ENCODE measurements around the gene CHGA. TPM values are rescaled to one million over a fixed set of nuclear protein-coding genes. Genes with fewer than 3 reads are reported as not detected.

CHGA gene
- total and polyA plus RNA-seq, 2 of the 13 experiments (the other 11 are each of a cell fraction or from before 2014, with no cell fraction given): not detected

- TF ChIP-seq PTBP1 (IDR thresholded peaks at IDR 0.05; ENCODE audit: low read depth, low read length, poor library complexity, severe bottlenecking) (no peak), ZFX (CRISPR knock-in tag; IDR thresholded peaks at IDR 0.05; ENCODE audit: low read depth) (peak; percentile 77), ZNF318 (CRISPR knock-in tag; IDR thresholded peaks at IDR 0.05) (no peak), ZNF335 (CRISPR knock-in tag; IDR thresholded peaks at IDR 0.05) (no peak), ZNF550 (CRISPR knock-in tag; IDR thresholded peaks at IDR 0.05; ENCODE audit: borderline replicate concordance) (no peak), ZNF674 (CRISPR knock-in tag; IDR thresholded peaks at IDR 0.05; ENCODE audit: low read depth) (no peak), ZNF570 (CRISPR knock-in tag; IDR thresholded peaks at IDR 0.05; ENCODE audit: borderline replicate concordance) (no peak), ZNF709 (CRISPR knock-in tag; IDR thresholded peaks at IDR 0.05) (no peak), RFX1 (IDR thresholded peaks at IDR 0.05) (no peak), DR1 (CRISPR knock-in tag; IDR thresholded peaks at IDR 0.05) (no peak), ZNF761 (CRISPR knock-in tag; conservative IDR thresholded peaks at IDR 0.05) (no peak), MED13 (CRISPR knock-in tag; IDR thresholded peaks at IDR 0.05) (no peak), ZNF746 (CRISPR knock-in tag; IDR thresholded peaks at IDR 0.05) (no peak), AKAP8 (CRISPR knock-in tag; IDR thresholded peaks at IDR 0.05) (no peak), ZNF564 (CRISPR knock-in tag; IDR thresholded peaks at IDR 0.05) (no peak), NBN (conservative IDR thresholded peaks at IDR 0.05) (no peak), SNRNP70 (IDR thresholded peaks at IDR 0.05; ENCODE audit: low read depth, low read length) (no peak), ZMYM3 (CRISPR knock-in tag; IDR thresholded peaks at IDR 0.05) (peak; percentile 56; the same call in 1 of the 2 replicates), ZNF230 (CRISPR knock-in tag; IDR thresholded peaks at IDR 0.05) (no peak), HES4 (CRISPR knock-in tag; IDR thresholded peaks at IDR 0.05; ENCODE audit: borderline replicate concordance) (no peak), ZNF800 (CRISPR knock-in tag; IDR thresholded peaks at IDR 0.05) (no peak)
Observed at GRCh38 chr14:92877757-92878431, 45.1 kb upstream of the CHGA start (continued).
